Heart left ventricle (tissue), 13 donors: ENCODE results near the gene TBC1D20.

Experiments used
- CTCF ChIP-seq, 12 donors: fragments of 200-600 bp; sonication (generic) in 4 of 12; IDR thresholded peaks; one replicate each; pipeline versions ENCODE4 v1.5.0 to v1.8.0; 2018 to 2022; ENCODE audit warnings: antibody characterized with exemption in 12 of 12, mild to moderate bottlenecking in 5 of 12
- POLR2A ChIP-seq, 2 donors: fragments of 450-650 bp; IDR thresholded peaks; one replicate each; pipeline ENCODE4 v1.6.1; 2017; ENCODE audit warnings: antibody characterized with exemption in 2 of 2, mild to moderate bottlenecking in 2 of 2, moderate library complexity in 2 of 2
- donor health status: ischemic (EF 13 %, LVEDD 7.1; RV severe dilation, severe dysfunction).
- donor health status: DM: no; HTN: yes; CAD: no.
- donor health status: DM: no; HTN: no; CAD: no.
- donor health status: ischemic (EF 25% LVEDD 6.9; RV normal size, moderate dysfunction).
- donor health status: ischemic (EF 25% LVEDD 5.7; RV mildly dilated, moderate dysfunction).
- donor health status: ischemic (EF 35%, LVEDD 5.7; RV mildly dilated, moderate dysfunction).
- donor health status: nonischemic (EF 11% LVEDD 7.7; RV severe dilation, severe dysfunction).
- donor health status: DM: yes; HTN: yes; CAD: no.
- donor health status: PGD.
- donor health status: ischemic (EF 29% LVEDD 5.4; RV normal size, mild dysfunction).
- donor health status: nonischemic (EF 23%, LVEDD 6.1; RV moderate dilation, normal function).

GRCh38 chr20:472889-473292 lies 10.6 kb upstream of the TBC1D20 start:
- TF ChIP-seq CTCF (IDR thresholded peaks at IDR 0.05) (no peak), POLR2A (IDR thresholded peaks at IDR 0.05) (no peak)
